Right ventricle myocardium superior (tissue), 1 donor: ENCODE data around the gene IL1B. TPM values are rescaled to one million over a fixed set of nuclear protein-coding genes. Genes with fewer than 3 reads are reported as not detected.

Experiments used
- ATAC-seq: fragments of 200-7000 bp; cut with Tn5 transposase; one replicate; pipeline ENCODE4 v1.9.1; 2020; ENCODE audit warnings: mild to moderate bottlenecking; ENCODE audit not compliant: poor library complexity
- DNase-seq: peaks from one replicate; pipeline ENCODE4 v3.0.0-alpha.2; 2020
- intact Hi-C: fragments of 100-400 bp; cut with DNase I; formaldehyde crosslinking; loops from one replicate; pipeline ENCODE4 v1.11.2; 2022
- long read RNA-seq: library from polyadenylated mRNA; unstranded; transcript quantifications from one replicate; pipeline ENCODE4 v2.0.0, GENCODE V29; 2021
- total RNA-seq: library from RNA; stranded (reverse); fragmentation: NEBNext Ultra II Directional; extraction: Animal tissue kit (Norgen Biotek cat#: 25700); gene quantifications from one replicate; pipeline ENCODE4 v1.2.1, GENCODE V29; 2021
- donor health status: DM: no; HTN: yes; CAD: no; lungs with severe emphysema.

IL1B gene
- total RNA-seq, result 0.30 TPM
- long read RNA-seq, result 0 reads

DNA sequence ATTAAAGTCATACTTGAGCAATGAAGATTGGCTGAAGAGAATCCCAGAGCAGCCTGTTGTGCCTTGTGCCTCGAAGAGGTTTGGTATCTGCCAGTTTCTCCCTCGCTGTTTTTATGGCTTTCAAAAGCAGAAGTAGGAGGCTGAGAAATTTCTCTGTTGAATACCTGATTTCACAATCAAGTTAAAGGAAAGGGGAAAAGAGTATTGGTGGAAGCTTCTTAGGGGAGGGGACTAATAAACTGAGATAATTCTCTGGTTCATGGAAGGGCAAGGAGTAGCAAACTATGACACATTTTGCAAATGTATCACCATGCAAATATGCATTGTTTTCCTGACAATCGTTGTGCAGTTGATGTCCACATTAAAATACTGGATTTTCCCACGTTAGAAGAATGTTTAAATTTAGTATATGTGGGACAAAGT, at the start of gene IL1B:
IL1B (minus strand) TSS at position 85 of the 423 bp plus-strand sequence. CDS start 550 bp downstream, outside the sequence.
- no peak for DNase-seq
- intact Hi-C loops, result no loop called here
- peak; percentile 27 for ATAC-seq

DNA sequence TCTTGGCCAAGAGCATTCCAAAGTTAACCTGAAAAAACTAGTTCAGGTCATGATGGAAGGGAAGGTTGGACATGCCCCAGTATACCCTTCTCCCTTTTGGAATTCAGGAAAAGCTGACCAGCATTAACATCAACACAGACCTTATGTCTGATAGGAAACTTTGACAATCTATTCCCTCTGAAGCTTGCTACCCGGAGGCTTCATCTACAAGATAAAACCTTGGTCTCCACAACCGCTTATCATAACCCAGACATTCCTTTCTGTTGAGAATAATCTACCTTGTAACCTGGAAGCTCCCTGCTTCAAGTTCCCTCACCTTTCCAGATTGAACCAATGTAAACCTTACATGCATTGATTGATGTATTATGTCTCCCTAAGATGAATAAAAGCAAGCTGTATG, 49.7 kb upstream of the IL1B start:
- DNase-seq, result no peak
- ATAC-seq, result no peak
- intact Hi-C loops, result loop anchor here (5.0 kb wide), 1 partner anchor 134 kb away; no protein-coding TSS in a partner anchor

DNA sequence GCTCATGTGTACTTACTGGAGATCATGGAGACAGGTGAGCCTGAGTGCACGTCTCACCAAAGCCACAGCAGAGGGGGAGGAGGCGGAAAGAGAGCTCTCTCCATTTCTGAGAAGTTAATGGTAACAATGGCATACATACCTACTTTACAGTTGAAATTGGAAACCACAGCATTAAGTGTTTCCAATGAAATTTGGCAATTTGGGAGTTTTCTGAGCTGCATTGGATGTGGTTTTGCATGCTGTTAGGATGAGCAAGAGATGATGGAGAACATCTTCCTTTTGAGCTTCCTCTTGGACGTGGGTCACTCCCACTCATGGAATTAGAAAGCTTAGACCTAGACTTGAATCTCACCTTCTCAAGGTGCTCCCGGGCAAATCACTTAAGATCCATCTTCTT, 48.9 kb upstream of the IL1B start:
- DNase-seq, result no peak
- ATAC-seq, result no peak
- intact Hi-C loops, result loop anchor here (5.0 kb wide), 1 partner anchor 133 kb away; no protein-coding TSS in a partner anchor

DNA sequence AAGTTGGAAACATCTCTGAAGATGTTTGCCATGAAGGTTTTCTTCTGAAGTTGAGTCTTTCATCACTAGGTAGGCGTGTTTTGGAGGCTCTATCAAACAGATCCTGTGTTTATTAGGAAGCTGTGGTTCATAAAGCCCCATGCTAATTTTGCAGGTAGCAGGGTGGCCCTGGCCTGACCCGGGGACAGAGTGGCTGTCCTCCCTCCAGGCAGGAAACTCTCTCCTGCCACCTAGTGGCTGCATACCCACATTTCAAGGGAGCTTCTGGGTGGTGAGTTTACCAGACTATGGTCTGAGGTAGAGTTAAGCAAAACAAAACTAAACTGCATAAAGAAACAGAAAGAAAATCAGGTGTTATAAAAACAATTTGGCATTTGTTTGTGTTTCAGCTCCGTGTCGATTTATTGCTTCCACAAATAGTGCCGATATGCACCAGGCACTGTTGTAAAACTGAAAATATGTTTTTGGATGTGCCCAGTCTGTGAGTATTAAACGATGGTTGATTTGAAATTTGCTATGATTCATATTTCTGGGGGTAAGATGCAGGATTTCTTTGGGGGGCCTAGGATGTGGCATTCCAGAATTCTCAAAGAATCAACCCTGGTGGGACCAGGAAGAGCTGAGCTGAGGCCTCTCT, 48.4 kb upstream of the IL1B start:
- intact Hi-C loops, result loop anchor here (5.0 kb wide), 1 partner anchor 133 kb away; no protein-coding TSS in a partner anchor
- DNase-seq (no peak), ATAC-seq (peak; percentile 75)

DNA sequence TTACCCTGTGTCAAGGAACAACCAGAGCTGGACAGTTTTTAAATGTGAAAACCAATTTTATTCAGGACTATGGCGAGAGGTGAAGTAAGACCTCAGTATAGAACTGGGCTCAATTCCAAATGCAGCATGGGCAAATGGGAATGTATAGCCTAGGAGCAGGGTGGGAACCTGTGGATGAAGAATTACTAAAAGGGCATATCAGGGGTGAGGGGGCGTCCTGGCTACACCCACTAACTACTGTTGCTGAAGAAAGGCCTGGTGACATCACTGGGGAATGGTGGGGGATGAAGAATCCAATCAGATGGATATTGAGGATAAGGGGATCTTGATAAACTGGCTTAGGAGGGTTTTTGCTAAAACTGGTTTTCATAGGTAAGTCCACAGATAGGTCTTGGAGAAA, 47.1 kb upstream of the IL1B start:
- DNase-seq (no peak), ATAC-seq (no peak)
- intact Hi-C loops, result no loop called here

DNA sequence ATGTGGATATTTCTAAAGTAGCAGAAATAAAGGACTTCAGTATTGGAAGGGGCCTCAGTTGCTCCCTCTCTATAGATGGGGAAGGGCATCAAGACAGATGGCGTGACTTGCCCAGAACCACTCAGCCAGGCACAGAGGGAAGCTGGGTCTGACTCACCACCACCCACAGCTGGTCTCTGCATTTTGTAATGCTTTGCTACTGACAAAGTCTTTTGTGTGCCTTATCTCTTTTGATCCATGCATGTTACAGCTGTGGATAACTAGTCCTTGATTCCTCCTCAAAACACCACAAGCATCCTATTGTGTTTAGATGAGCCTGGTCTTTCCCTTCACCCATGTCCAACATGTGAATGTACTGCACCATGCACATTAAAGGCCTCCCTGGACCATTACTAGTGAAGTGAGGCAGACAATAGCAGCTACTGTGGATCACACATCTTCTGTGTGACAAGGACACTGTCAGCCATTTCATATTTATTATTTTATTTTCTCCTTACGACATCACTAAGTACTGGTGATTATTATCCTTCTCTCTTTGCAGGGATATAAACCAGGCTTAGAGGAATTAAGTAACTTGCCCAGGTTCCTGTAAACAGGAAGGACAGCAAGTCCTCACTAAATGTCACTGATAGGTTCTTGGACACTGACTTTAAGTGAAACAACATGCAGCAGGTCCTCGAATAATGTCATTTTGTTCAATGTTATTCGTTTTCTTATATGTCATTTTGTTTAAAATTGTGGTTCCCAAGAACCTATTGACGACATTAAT, 44.8 kb upstream of the IL1B start:
- ATAC-seq (no peak), DNase-seq (no peak)
- intact Hi-C loops, result no loop called here

DNA sequence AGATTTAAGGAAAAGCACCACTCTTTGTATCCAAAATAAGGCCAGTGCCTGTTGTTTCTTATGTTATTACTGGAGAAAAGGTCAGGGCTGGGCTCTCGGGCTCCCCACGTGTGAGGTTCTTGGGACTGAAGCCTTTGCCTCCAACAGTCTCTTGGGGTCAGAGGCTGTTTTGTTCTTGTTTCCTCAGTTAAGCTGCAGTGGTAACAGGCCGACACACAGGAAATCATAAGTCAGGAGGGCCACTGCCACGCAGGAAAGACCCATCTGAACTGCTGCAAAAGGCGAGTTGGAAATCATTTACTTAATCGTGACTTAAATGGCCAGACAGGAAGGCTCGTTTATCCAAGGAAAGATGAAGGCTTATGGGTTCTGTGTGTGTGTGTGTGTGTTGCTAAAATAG, 44.1 kb upstream of the IL1B start:
- ATAC-seq (no peak), DNase-seq (no peak)
- intact Hi-C loops, result no loop called here

DNA sequence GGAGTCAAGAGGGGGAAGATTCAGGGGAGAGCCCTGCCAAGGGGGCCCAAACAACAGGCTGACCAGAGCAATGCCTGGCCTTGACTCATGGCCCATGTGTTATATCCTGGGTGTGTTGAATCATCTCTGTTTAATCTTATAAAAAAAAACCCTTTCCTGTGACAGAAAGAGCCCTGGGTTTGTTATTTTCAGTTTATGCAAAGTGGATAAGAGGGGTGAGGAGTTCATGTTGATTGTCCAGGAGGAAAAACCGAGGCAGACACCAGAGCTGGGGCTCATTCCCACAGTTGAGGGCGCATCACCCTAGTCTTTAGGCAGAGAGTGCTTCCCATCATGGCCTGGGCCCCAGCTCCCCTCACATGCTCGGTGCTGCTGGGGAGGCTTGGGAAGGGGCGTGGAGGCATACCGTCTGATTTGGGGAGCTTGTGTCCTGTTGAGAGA, 43.5 kb upstream of the IL1B start:
- DNase-seq (no peak), ATAC-seq (no peak)
- intact Hi-C loops, result no loop called here

DNA sequence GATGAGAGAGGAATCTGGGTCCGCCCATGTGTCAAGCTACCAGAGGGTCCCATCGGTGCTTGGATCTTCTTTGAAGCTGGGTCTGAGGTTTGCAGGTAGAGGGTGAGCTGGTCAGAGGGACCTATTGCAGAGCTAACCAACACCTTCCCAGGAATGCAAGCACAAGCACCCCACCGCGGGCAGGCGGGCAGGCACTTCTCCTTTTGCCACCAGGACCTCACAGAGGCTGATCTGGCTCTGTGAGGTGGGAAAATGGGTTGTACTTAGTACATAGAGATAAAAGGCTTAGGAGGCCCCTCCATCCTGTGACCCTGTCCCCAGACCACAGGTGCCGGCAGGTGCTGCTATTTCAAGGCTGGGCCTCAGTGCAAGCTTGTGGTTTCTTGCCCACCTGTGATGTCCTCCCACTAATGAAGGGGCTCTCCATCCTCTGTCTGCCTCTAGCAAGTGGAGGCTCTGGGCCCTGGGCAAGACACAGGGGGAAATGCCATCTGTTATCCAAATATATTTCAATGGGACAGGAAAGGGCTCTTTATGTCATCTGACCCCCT, 43.0 kb upstream of the IL1B start:
- intact Hi-C loops, result no loop called here
- no peak for DNase-seq
- no peak for ATAC-seq

DNA sequence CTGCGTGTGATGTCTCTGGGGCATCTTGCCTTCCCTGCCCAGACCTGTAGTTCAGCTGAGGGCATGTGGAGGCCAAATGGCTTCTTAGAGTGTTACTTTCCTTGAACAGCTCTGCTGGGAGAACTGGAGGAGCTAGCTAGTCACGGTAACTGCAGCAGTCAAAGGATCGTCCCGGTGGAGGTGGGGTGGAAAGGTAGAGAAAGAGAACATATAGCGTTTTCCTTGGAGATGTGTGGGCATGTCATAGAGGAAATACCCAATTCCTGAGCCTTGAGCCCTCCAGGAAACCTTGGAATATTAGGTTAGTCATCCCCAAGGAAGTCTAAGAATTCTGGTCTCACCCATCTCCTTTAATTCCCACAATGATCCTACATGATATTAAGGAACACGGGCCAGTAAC, 40.8 kb upstream of the IL1B start:
- intact Hi-C loops, result no loop called here
- DNase-seq, result no peak

DNA sequence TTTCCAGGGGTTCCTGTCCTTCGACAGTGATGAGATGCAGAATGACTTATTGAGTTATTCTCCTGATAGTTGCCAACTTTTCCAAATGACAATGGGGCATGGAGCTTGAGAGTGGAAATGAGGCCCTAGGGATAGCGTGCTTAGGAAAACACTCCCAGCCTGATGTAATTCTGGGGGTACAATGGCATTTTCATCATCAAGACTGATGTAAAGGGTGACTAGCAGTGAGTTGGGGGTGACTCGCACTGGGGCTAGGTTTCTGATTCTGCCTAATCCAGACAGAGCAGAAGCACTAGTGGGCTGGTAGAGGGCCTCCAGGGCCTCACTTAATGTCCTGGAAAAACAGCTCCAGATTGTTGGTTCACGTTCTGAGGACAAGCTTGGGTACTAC, 40.4 kb upstream of the IL1B start:
- DNase-seq (no peak), ATAC-seq (no peak)
- intact Hi-C loops, result no loop called here

More for the DNA sequence above, 40.8 kb upstream of the IL1B start:
- ATAC-seq, result no peak

DNA sequence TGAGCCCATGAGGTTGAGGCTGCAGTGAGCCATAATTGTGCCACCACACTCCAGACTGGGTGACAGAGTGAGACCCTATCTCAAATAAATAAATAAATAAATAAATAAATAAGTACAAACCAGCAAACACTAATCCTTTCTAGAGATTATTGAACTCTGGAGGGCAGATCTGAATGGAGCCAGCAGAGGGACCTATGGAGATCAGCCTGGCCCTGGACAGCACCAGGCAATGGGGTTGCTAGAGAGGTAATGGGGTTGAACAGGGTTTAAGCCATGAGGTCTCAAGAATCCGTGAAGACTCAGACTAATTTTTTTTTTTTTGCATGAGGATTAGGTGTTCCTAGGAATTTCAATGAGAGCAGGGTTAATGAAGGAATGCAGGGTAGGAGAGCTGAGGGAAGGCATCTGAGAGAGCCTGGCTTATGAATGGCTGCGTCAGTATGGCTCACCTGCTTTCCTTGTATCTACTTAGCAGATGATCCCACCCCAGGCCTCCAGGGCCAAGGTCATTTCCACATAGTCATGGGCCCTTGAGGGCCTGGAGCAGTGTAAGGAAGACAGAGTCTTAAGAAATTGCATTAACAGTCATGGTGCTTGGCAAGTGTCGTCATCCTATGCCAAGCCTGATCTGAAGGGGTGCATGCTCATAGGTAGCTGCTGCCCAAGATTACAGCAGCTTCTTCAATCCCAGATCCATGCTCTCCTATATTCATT, 39.8 kb upstream of the IL1B start:
- intact Hi-C loops, result no loop called here
- DNase-seq (no peak), ATAC-seq (no peak)

DNA sequence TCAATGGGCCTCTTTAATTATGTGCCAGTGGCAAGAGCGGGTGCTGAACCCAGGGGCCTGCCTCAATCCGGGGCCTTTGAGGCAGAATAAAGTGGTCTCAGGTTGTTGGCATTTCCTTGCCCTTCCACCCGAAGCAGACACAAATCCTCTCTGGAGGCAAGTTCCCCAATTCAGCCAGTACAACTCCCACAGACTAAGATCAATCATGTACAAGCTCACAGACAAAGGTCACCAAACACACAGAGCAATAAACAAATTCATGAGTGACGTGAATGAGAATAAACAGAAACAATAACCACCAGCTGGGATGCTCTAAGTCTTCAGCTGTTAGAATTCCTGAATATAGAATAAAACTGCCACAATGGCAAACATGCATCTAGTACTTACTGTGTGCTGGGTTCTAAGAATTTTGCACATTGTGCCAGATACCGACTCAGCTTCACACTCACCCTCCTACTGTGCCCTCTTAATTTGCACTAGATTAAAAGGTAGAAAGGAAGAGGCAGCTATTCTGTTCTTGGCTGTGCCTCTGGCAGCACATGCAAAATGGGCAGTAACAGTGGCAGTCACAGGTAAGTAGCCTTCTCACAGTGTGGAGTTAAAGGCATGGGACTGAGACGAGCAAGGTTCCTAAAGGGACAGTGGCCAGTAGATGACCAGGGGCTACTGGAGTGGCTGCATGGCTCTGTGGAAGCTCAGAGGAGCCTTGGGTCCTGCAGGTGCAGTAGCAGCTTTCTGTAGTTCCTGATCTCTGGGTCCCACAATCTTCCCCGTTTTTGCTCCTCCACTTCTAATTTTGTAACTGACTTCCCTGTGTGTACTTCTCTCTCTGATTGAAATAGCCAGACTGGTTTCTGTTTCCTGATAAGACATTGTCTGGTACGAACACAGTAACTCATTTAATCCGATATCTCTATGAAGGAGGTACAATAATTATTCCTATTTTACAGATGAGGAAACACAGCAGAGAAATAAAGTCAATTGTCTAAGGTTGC, 34.6 kb upstream of the IL1B start:
- intact Hi-C loops, result no loop called here
- no peak for ATAC-seq
- DNase-seq, result no peak

DNA sequence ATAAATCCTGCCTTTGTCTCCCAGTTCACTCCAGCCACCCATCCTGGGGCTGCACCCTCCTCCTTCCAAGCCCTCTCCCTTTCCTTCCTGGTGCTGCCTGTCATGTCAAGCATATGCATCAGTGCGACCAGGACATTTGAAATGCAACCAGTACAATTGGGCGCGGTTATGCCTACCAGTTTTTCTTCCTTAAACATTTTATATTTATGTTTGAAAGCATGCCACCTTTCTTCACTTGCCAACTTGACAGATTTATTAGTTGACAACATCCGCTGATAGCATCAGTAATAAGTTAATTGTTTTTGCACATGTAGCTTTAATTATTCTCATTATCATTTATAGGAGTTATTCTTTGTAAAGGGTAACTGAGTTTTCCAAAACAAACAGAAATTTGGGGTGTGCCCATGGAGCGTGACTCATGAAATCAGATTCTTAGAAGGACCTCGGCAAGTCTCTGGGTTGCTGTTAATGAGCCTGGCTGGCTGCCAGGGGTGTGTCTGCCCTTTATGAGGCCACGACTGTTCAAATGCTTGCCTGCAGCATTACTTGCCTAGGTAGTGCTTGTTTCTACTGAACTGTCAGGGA, 32.8 kb upstream of the IL1B start:
- peak; percentile 71 for ATAC-seq
- intact Hi-C loops, result no loop called here
- DNase-seq, result peak; percentile 85

DNA sequence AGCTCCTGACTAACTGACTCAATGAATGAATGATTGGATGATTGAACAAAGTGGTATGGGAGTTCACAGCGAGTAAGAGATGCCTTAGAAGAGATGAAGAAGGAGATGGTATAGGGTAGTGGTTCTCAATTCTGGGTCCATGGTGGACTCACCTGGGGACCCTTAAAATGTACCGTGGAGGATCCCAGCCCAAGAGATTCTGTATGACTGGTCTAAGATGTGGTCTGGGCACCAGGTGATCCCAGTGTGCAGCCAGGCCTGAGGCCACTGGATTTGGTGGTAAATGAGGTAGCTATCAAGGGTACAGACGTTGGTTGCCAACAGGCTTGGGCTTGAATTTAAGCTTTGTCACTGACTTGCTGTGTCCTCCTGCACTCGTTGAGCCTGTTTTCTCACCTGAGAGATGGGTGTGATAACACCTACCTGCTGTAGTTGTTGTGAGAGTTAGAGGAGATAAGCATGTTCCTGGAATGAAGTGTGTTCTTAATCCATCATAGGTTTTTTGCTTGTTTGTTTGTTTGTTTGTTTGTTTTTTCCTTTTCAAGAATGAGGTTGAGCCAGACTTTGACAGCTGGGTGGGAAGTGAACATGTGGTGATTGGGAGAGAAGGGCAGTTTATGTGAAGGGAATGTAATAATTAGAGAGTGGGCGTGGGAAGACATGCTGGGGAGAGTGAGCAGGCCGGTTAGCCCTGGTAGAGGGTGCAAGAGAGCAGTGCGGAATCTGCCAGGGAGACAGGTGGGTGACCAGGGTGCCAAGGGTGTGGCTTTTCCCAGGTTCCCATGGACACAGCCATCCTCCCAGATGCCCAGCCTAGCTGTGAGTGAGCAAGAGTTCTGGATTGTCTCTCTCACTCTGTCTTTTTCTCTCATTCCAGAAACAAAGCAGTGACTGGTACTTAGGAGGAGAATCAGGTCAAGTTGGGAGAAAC, 31.4 kb upstream of the IL1B start:
- ATAC-seq, result no peak
- no peak for DNase-seq
- intact Hi-C loops, result no loop called here

DNA sequence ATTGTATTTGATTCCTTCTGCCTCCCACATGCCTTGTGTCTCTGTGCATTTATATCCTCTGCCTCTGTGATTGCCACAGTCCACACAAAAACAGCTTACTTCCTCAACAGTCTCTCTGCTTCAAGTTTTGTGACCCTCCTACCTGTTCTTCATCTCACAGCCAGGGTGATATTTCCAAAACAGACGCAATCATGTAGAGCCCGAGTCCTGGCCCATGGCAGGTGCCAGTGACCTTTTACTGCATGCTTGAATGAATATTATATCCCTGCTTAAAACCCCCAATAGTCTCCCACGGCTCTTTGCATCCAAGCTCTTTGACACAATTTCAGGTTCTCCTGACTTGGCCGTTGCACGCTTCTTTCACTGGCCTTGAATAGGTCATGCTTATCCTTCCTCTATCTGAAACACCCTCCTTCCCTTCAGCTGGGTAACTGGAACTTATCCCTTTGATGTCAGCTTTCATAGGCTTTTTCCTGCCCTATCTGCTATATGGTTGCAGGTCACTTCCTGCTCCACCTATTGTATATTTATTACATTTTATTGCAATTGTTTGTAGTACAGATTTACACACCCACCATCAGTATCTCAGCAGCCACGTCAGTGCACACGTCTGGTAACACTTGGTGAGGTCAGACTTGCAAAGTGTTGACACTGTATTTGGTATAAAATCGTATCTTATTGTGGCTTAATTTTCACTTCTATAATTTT, 29.7 kb upstream of the IL1B start:
- DNase-seq, result no peak
- intact Hi-C loops, result no loop called here

More for the DNA sequence above, 29.7 kb upstream of the IL1B start:
- no peak for ATAC-seq
